PC-3 (cell line): ENCODE measurements around the gene MCRIP2. TPM values are rescaled to one million over a fixed set of nuclear protein-coding genes. Genes with fewer than 3 reads are reported as not detected.

ENCODE experiments used
- ATAC-seq: fragments of 200-7000 bp; cut with Tn5 transposase; 2 replicates; pipeline ENCODE4 v1.9.1; 2020; ENCODE audit warnings: mild to moderate bottlenecking, moderate library complexity
- BruUV-seq: library from RNA; stranded (reverse); fragments of 400-500 nt; replicated peaks from 2 replicates; lab custom pipeline; 2021; lab: Mats Ljungman, UMichigan
- CTCF ChIA-PET: fragments of 300-600 bp; sonication (Branson Sonifier 250); formaldehyde crosslinking; loops from one replicate; lab custom pipeline; 2022; ENCODE audit warnings: antibody characterized with exemption; lab: Charles Lee
- POLR2A ChIA-PET: fragments of 300-600 bp; sonication (Branson Sonifier 250); formaldehyde crosslinking; loops from one replicate; lab custom pipeline; 2022; ENCODE audit warnings: antibody characterized with exemption; ENCODE audit not compliant: unreplicated experiment; lab: Charles Lee
- DNase-seq: peaks from one replicate; pipeline ENCODE4 v3.0.0-alpha.2; 2015
- H2AFZ ChIP-seq: fragments of 300-600 bp; sonication (generic); 2 replicates; pipeline ENCODE4 v1.6.0; 2016; ENCODE audit warnings: antibody characterized with exemption, low read length
- H3F3A ChIP-seq: fragments of 300-600 bp; sonication (generic); one replicate; pipeline ENCODE4 v1.6.0; 2017; ENCODE audit warnings: antibody characterized with exemption, low read length, control low read depth, mild to moderate bottlenecking; ENCODE audit not compliant: unreplicated experiment
- H3K27ac ChIP-seq: fragments of 300-600 bp; sonication (generic); 2 replicates; pipeline ENCODE4 v1.5.1; 2016; ENCODE audit warnings: mild to moderate bottlenecking, low read length
- H3K27me3 ChIP-seq: fragments of 300-600 bp; sonication (generic); 2 replicates; pipeline ENCODE4 v1.6.1; 2016; ENCODE audit warnings: low read length, mixed read lengths
- H3K36me3 ChIP-seq: fragments of 300-600 bp; sonication (generic); 2 replicates; pipeline ENCODE4 v1.6.1; 2016; ENCODE audit warnings: low read depth, mixed run types, low read length, mixed read lengths
- H3K4me1 ChIP-seq: fragments of 300-600 bp; sonication (generic); 2 replicates; pipeline ENCODE4 v1.5.1; 2016; ENCODE audit warnings: low read length; ENCODE audit not compliant: insufficient read depth
- H3K4me2 ChIP-seq: fragments of 300-600 bp; sonication (generic); 2 replicates; pipeline ENCODE4 v1.6.0; 2016; ENCODE audit warnings: low read length
- H3K4me3 ChIP-seq: fragments of 300-600 bp; sonication (generic); 2 replicates; pipeline ENCODE4 v1.5.1; 2016; ENCODE audit warnings: mild to moderate bottlenecking, low read length, mixed read lengths
- H3K79me2 ChIP-seq: fragments of 300-600 bp; sonication (generic); 2 replicates; pipeline ENCODE4 v1.6.1; 2017; ENCODE audit warnings: low read length, mixed read lengths
- H3K9ac ChIP-seq: fragments of 300-600 bp; sonication (generic); 2 replicates; pipeline ENCODE4 v1.6.0; 2016; ENCODE audit warnings: mild to moderate bottlenecking, low read length
- H3K9me2 ChIP-seq: fragments of 300-600 bp; sonication (generic); replicated peaks from 2 replicates; pipeline ENCODE4 v1.6.1; 2016; ENCODE audit warnings: mixed run types, low read length, mixed read lengths
- H3K9me3 ChIP-seq: fragments of 300-600 bp; sonication (generic); 2 replicates; pipeline ENCODE4 v1.6.1; 2016; ENCODE audit warnings: low read length, mixed read lengths
- H4K20me1 ChIP-seq: fragments of 300-600 bp; sonication (generic); 2 replicates; pipeline ENCODE4 v1.6.1; 2016; ENCODE audit warnings: low read length, mixed read lengths
- CTCF ChIP-seq: fragments of 300-600 bp; sonication (generic); conservative IDR thresholded peaks from 2 replicates; pipeline ENCODE4 v1.5.1; 2017; ENCODE audit warnings: antibody characterized with exemption, low read depth, mild to moderate bottlenecking, low read length
- EZH2 ChIP-seq: fragments of 300-600 bp; sonication (generic); IDR thresholded peaks from one replicate; pipeline ENCODE4 v1.6.1; 2017; ENCODE audit warnings: antibody characterized with exemption, mild to moderate bottlenecking, low read length; ENCODE audit not compliant: unreplicated experiment
- EZH2phosphoT487 ChIP-seq: fragments of 300-600 bp; sonication (generic); IDR thresholded peaks from 2 replicates; pipeline ENCODE4 v1.6.1; 2018; ENCODE audit warnings: mild to moderate bottlenecking, antibody characterized with exemption, low read length, borderline replicate concordance
- intact Hi-C: fragments of 100-400 bp; cut with micrococcal nuclease; formaldehyde crosslinking; loops from 2 replicates; pipeline ENCODE4 v1.9.0; 2023
- total RNA-seq: library from RNA; depleted of rRNA; stranded (reverse); fragments of >200 nt; gene quantifications from 2 replicates; pipeline ENCODE4 v1.2.3, GENCODE V29; 2014

MCRIP2 gene
- total RNA-seq, 1 experiment from 2014 or later, result 83.5 TPM

DNA sequence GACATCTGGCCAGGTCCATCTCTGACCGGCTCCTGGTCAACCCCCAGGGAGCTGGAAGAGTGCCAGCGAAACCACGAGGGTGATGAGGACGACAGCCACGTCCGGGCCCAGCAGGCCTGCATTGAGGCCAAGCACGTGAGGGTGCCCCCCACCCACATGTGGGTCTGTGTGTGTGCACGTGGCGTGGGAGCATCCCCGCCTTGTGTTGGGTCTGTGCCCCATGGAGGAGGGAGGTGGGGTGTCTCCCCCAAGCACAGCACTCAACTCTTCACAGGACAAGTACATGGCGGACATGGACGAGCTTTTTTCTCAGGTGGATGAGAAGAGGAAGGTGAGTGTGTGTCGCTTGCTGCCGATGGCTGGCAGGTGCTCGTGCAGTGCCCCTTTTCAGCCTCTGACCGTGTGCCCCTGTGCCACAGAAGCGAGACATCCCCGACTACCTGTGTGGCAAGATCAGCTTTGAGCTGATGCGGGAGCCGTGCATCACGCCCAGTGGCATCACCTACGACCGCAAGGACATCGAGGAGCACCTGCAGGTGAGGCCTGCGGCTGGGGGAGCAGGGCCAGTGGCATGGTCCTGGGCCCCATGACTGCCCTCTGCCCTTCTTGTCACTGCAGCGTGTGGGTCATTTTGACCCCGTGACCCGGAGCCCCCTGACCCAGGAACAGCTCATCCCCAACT lies 40.3 kb downstream of the MCRIP2 start:
- intact Hi-C loops, result no loop called here
- POLR2A ChIA-PET, result interaction anchor here (0.6 kb wide), 1 partner anchor 300 kb away, joined by 3 read pairs; the partner anchor contains the start of gene SOX8
- Histone ChIP-seq H3K9ac (0 out of 2 replicates have a peak overlapping the region, but pooled peaks have one; percentile 74), H4K20me1 (peaks cover 10% of the 10 kb centered on the region; the same call in 1 of the 2 replicates), H3K4me1 (peaks cover 26% of the 10 kb centered on the region), H3K36me3 (peaks cover 6% of the 10 kb centered on the region), H3K9me2 (no peaks in the 10 kb centered on the region), H3K4me2 (peak overlapping the region; percentile 90), H3K9me3 (no peaks in the 10 kb centered on the region), H3F3A (no peaks in the 10 kb centered on the region), H2AFZ (no peak overlapping the region), H3K27me3 (no peaks in the 10 kb centered on the region), H3K79me2 (peaks cover 35% of the 10 kb centered on the region), H3K4me3 (peak overlapping the region; percentile 78), H3K27ac (no peak overlapping the region)
- ATAC-seq (no peak), DNase-seq (peak; percentile 41)
- TF ChIP-seq EZH2, result no peak
- TF ChIP-seq CTCF, result no peak
- TF ChIP-seq EZH2phosphoT487, result no peak
- CTCF ChIA-PET, result no interaction called here
- TSS peak; percentile 69 for BruUV-seq

DNA sequence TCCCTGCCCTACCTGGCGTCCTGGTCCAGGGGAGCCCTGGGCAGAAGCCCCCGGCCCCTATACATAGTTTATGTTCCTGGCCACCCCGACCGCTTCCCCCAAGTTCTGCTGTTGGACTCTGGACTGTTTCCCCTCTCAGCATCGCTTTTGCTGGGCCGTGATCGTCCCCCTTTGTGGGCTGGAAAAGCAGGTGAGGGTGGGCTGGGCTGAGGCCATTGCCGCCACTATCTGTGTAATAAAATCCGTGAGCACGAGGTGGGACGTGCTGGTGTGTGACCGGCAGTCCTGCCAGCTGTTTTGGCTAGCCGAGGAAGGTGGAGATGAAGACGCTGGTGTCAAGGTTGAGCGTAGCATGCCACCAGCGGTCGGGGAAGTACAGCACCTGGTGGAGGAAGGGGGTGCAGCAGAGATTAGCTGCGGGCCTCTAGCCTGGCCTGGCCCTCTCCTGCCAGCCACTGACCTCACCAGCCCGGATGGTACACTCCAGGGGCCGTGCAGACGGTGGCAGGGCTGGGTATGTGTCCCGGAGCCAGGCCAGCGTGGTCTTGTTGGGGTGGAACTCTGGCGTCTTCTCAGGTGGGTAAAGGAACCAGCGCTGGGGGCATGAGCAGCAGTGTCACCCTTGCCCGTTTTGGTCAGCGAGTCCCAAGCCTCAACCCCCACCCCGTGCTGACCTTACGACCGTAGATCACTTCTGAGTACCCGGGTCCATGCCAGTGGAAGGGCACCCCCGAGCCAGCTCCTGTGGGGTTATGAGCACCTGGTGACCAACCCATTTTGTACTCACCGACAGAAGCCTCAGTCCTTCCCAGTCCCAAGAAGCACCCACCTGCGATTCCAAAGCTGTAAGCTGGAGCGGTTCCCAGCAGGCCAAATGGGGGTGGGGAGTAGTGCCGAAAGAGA lies 41.1 kb downstream of the MCRIP2 start:
- BruUV-seq, result TSS peak; percentile 57
- ChIA-PET POLR2A (no interaction called here), CTCF (no interaction called here)
- DNase-seq, result no peak
- Histone ChIP-seq H2AFZ (no peak overlapping the region), H3K9ac (peak overlapping the region; percentile 68), H3K9me3 (no peaks in the 10 kb centered on the region), H3F3A (no peaks in the 10 kb centered on the region), H3K27me3 (no peaks in the 10 kb centered on the region), H3K79me2 (peaks cover 35% of the 10 kb centered on the region), H3K36me3 (peaks cover 6% of the 10 kb centered on the region), H3K27ac (peak overlapping the region; percentile 53; the same call in 1 of the 2 replicates), H3K4me2 (peak overlapping the region; percentile 90), H3K9me2 (no peaks in the 10 kb centered on the region), H4K20me1 (peaks cover 10% of the 10 kb centered on the region; the same call in 1 of the 2 replicates), H3K4me1 (peaks cover 26% of the 10 kb centered on the region), H3K4me3 (peak overlapping the region; percentile 78)
- intact Hi-C loops, result no loop called here
- no peak for ATAC-seq
- TF ChIP-seq EZH2, result no peak
- TF ChIP-seq EZH2phosphoT487, result no peak
- no peak for TF ChIP-seq CTCF
